ENCODE data around the gene PPP1R13L.

DNA sequence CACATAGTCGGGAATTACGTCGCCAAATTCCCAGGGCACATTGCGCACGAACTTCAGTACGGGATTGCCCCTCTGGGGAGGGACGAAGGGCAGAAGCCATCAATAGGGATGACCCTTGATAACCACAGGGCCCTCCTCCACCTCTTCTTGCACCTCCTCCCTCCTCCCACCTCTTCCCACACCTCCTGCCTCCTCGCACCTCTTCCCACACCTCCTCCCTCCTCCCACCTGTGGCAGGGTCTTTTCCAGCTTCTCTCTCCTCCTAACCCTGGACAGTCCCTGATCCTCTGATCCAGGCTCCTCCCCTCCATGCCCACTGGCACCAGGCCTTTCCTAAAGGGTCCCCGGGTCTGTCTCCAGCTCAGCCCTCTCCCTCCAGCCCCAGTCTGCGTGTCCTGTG, 15.5 kb upstream of the PPP1R13L start:
- TF ChIP-seq, protein P1, sequence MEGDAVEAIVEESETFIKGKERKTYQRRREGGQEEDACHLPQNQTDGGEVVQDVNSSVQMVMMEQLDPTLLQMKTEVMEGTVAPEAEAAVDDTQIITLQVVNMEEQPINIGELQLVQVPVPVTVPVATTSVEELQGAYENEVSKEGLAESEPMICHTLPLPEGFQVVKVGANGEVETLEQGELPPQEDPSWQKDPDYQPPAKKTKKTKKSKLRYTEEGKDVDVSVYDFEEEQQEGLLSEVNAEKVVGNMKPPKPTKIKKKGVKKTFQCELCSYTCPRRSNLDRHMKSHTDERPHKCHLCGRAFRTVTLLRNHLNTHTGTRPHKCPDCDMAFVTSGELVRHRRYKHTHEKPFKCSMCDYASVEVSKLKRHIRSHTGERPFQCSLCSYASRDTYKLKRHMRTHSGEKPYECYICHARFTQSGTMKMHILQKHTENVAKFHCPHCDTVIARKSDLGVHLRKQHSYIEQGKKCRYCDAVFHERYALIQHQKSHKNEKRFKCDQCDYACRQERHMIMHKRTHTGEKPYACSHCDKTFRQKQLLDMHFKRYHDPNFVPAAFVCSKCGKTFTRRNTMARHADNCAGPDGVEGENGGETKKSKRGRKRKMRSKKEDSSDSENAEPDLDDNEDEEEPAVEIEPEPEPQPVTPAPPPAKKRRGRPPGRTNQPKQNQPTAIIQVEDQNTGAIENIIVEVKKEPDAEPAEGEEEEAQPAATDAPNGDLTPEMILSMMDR (IDR thresholded peaks at IDR 0.05; ENCODE audit: low read length), result no peak
- no peak for TF ChIP-seq EZH2 (IDR thresholded peaks at IDR 0.05; ENCODE audit: borderline replicate concordance, low read length)
